IPS DF 4.7 (cell line): ENCODE results near the gene CYP27B1.
"Not testable (repeated sequence)": the region's sequence is repeated elsewhere in the genome, so short reads cannot be mapped to it uniquely, and the experiment has no call there.

Experiments used
- DNase-seq: peaks from one replicate; pipeline ENCODE4 v3.0.0-alpha.2; 2013; ENCODE audit warnings: low spot score; ENCODE audit errors: extremely low read depth

CYP27B1 gene

GRCh38 chr12:57783466-57783801 lies 16.6 kb upstream of the CYP27B1 start:
- no peak for DNase-seq

GRCh38 chr12:57782608-57783465 lies 16.0 kb upstream of the CYP27B1 start, which contains the start of gene TSFM:
Gene TSFM, plus strand, starts transcription at chr12:57782787. Its CDS starts 15 bp downstream, at chr12:57782802.
- DNase-seq, result peak; percentile 87

GRCh38 chr12:57782243-57782607 lies 15.3 kb upstream of the CYP27B1 start:
- DNase-seq, result no peak

GRCh38 chr12:57781801-57782200 lies 14.9 kb upstream of the CYP27B1 start:
- no peak for DNase-seq

- no peak for DNase-seq
Observed at GRCh38 chr12:57781244-57781643, 14.4 kb upstream of the CYP27B1 start.

GRCh38 chr12:57780284-57780897 lies 13.5 kb upstream of the CYP27B1 start:
- DNase-seq, result no peak

GRCh38 chr12:57779736-57780135 lies 12.9 kb upstream of the CYP27B1 start:
- DNase-seq, result no peak

- no peak for DNase-seq
Observed at GRCh38 chr12:57777911-57778310, 11.0 kb upstream of the CYP27B1 start.

- no peak for DNase-seq
Observed at GRCh38 chr12:57777367-57777766, 10.5 kb upstream of the CYP27B1 start.

GRCh38 chr12:57776247-57776587 lies 9.3 kb upstream of the CYP27B1 start:
- DNase-seq, result no peak

GRCh38 chr12:57775563-57776246 lies 8.8 kb upstream of the CYP27B1 start:
- DNase-seq, result no peak

GRCh38 chr12:57775044-57775443 lies 8.2 kb upstream of the CYP27B1 start:
- no peak for DNase-seq

- DNase-seq, result not testable (repeated sequence)
Observed at GRCh38 chr12:57774634-57775033, 7.8 kb upstream of the CYP27B1 start.

- no peak for DNase-seq
Observed at GRCh38 chr12:57772429-57773322, 5.8 kb upstream of the CYP27B1 start, which contains the start of gene EEF1AKMT3. Gene EEF1AKMT3, plus strand, starts transcription at chr12:57772614. Its CDS starts 111 bp downstream, at chr12:57772725.

GRCh38 chr12:57771873-57772428 lies 5.1 kb upstream of the CYP27B1 start, which contains the start of gene METTL1:
Gene METTL1, minus strand, starts transcription at chr12:57772105. Its CDS starts 22 bp downstream, at chr12:57772083.
- DNase-seq, result peak; percentile 92

GRCh38 chr12:57771236-57771872 lies 4.5 kb upstream of the CYP27B1 start:
- DNase-seq, result peak; percentile 90

- no peak for DNase-seq
Observed at GRCh38 chr12:57770734-57771133, 3.9 kb upstream of the CYP27B1 start.

GRCh38 chr12:57769594-57769993 lies 2.7 kb upstream of the CYP27B1 start:
- no peak for DNase-seq

GRCh38 chr12:57767876-57768275 lies 998 bp upstream of the CYP27B1 start:
- no peak for DNase-seq

- no peak for DNase-seq
Observed at GRCh38 chr12:57767305-57767698, 424 bp upstream of the CYP27B1 start.
